GM12878 (cell line): ENCODE results near the gene CST6. TPM values are rescaled to one million over a fixed set of nuclear protein-coding genes. Genes with fewer than 3 reads are reported as not detected.

ENCODE experiments used
- ATAC-seq: fragments of 200-7000 bp; cut with Tn5 transposase; 3 replicates; pipeline ENCODE4 v1.9.1; 2020; ENCODE audit warnings: mild to moderate bottlenecking, moderate library complexity
- BruUV-seq: library from RNA; stranded (reverse); fragments of 400-500 nt; replicated peaks from 2 replicates; lab custom pipeline; 2021; lab: Mats Ljungman, UMichigan
- CTCF ChIA-PET: fragments of 300-600 bp; sonication (Branson Sonifier 250); formaldehyde crosslinking; extraction: SDS; loops from one replicate; lab custom pipeline; 2021; ENCODE audit warnings: inconsistent platforms; lab: Yijun Ruan, JAX
- POLR2A ChIA-PET: fragments of 350-600 bp; formaldehyde crosslinking; extraction: SDS; loops from one replicate; lab custom pipeline; 2021; ENCODE audit warnings: inconsistent platforms; lab: Charles Lee
- RAD21 ChIA-PET: fragments of 300-600 bp; sonication (Branson Sonifier 250); formaldehyde crosslinking; loops from one replicate; lab custom pipeline; 2023; ENCODE audit warnings: antibody characterized with exemption; ENCODE audit not compliant: unreplicated experiment; lab: Charles Lee
- SMC1A ChIA-PET: fragments of 300-600 bp; sonication (Branson Sonifier 250); formaldehyde crosslinking; loops from one replicate; lab custom pipeline; 2023; ENCODE audit not compliant: unreplicated experiment, uncharacterized antibody; lab: Charles Lee
- DNase-seq: peaks from one replicate; pipeline ENCODE4 v3.0.0-alpha.2; 2011; ENCODE audit warnings: low read depth, low spot score
- FAIRE-seq: peaks from 3 replicates; lab custom pipeline; 2011; peaks lifted over from hg19 to GRCh38; lab: Jason Lieb, UNC
- H2AFZ ChIP-seq: 2 replicates; pipeline ENCODE4 v1.6.0; 2011; ENCODE audit warnings: low read depth, low read length, control low read depth; ENCODE audit not compliant: control insufficient read depth
- H3K27ac ChIP-seq: 2 replicates; pipeline ENCODE4 v1.5.1; 2011; ENCODE audit warnings: control low read depth; ENCODE audit not compliant: control insufficient read depth, insufficient read depth
- H3K27me3 ChIP-seq, 2 experiments: replicated peaks in 1 of 2; 2 replicates each; pipeline versions ENCODE4 v1.6.0 to v1.6.1; 2011; ENCODE audit warnings: low read length in 1 of 2; ENCODE audit not compliant: control insufficient read depth in 2 of 2, insufficient read depth in 2 of 2
- H3K36me3 ChIP-seq, 2 experiments: 2 replicates each; pipeline ENCODE4 v1.5.1; 2011; ENCODE audit warnings: low read length in 1 of 2; ENCODE audit not compliant: control insufficient read depth in 2 of 2, insufficient read depth in 2 of 2
- H3K4me1 ChIP-seq: 2 replicates; pipeline ENCODE4 v1.6.1; 2011; ENCODE audit warnings: mild to moderate bottlenecking, low read length, moderate library complexity, mixed read lengths; ENCODE audit not compliant: control insufficient read depth, insufficient read depth
- H3K4me2 ChIP-seq: 2 replicates; pipeline ENCODE4 v1.6.0; 2011; ENCODE audit warnings: control low read depth; ENCODE audit not compliant: control insufficient read depth, insufficient read depth
- H3K4me3 ChIP-seq: fragments of 200-600 bp; sonication (generic); 2 replicates; pipeline ENCODE4 v1.5.1; 2016
- H3K79me2 ChIP-seq: 2 replicates; pipeline ENCODE4 v1.6.0; 2011; ENCODE audit warnings: low read length; ENCODE audit not compliant: control insufficient read depth, insufficient read depth
- H3K9ac ChIP-seq: 2 replicates; pipeline ENCODE4 v1.8.0; 2011; ENCODE audit warnings: low read length, control low read depth, mixed read lengths; ENCODE audit not compliant: control insufficient read depth, insufficient read depth
- H3K9me3 ChIP-seq: replicated peaks from 3 replicates; pipeline ENCODE4 v1.5.1; 2011; ENCODE audit warnings: mild to moderate bottlenecking, low read length; ENCODE audit not compliant: control insufficient read depth, insufficient read depth
- H4K20me1 ChIP-seq: 2 replicates; pipeline ENCODE4 v1.6.0; 2011; ENCODE audit not compliant: control insufficient read depth, insufficient read depth
- BRCA1 ChIP-seq: IDR thresholded peaks from 2 replicates; pipeline ENCODE4 v1.6.1; 2011; ENCODE audit warnings: low read depth, low read length, improper control_type of control experiment
- CBX3 ChIP-seq: fragments of 200-600 bp; sonication (generic); IDR thresholded peaks from 2 replicates; pipeline ENCODE4 v1.6.1; 2016; ENCODE audit warnings: low read depth, borderline replicate concordance
- CHD1 ChIP-seq: IDR thresholded peaks from 2 replicates; pipeline ENCODE4 v1.6.1; 2012; ENCODE audit warnings: low read depth, low read length, improper control_type of control experiment
- IKZF2 ChIP-seq, 2 experiments: fragments of 450-650 bp; IDR thresholded peaks; 2 replicates each; pipeline ENCODE4 v1.6.1; 2017; ENCODE audit warnings: mild to moderate bottlenecking in 2 of 2, moderate library complexity in 2 of 2
- IRF4 ChIP-seq: IDR thresholded peaks from 2 replicates; pipeline ENCODE4 v1.6.1; 2011; ENCODE audit warnings: low read depth, low read length
- MLLT1 ChIP-seq: fragments of 450-650 bp; IDR thresholded peaks from 2 replicates; pipeline ENCODE4 v1.6.1; 2016; ENCODE audit warnings: mild to moderate bottlenecking
- PRDM15 ChIP-seq: fragments of 450-650 bp; formaldehyde crosslinking; IDR thresholded peaks from 2 replicates; pipeline ENCODE4 v1.4.0; 2020; ENCODE audit warnings: mild to moderate bottlenecking, moderate library complexity
- RBBP5 ChIP-seq: fragments of 200-600 bp; sonication (generic); conservative IDR thresholded peaks from 2 replicates; pipeline ENCODE4 v1.6.1; 2016
- SMC3 ChIP-seq: IDR thresholded peaks from 2 replicates; pipeline ENCODE4 v1.6.1; 2011; ENCODE audit warnings: low read length, improper control_type of control experiment, borderline replicate concordance
- SPI1 ChIP-seq: IDR thresholded peaks from 2 replicates; pipeline ENCODE4 v1.6.1; 2011; ENCODE audit warnings: low read depth, mild to moderate bottlenecking, low read length, moderate library complexity, borderline replicate concordance; ENCODE audit not compliant: insufficient read depth
- TARDBP ChIP-seq: IDR thresholded peaks from 2 replicates; pipeline ENCODE4 v1.6.1; 2016; ENCODE audit warnings: borderline replicate concordance
- YY1 ChIP-seq: IDR thresholded peaks from 2 replicates; pipeline ENCODE4 v1.6.1; 2011; ENCODE audit warnings: low read depth, mild to moderate bottlenecking, low read length
- WGBS: methylation state at CpG from one replicate; pipeline ENCODE4 v1.1.6; 2016; ENCODE audit warnings: low lambda C conversion rate; ENCODE audit not compliant: insufficient replicate concordance, insufficient coverage; ENCODE audit errors: missing lambda C conversion rate; 5-methylcytosine and 5-hydroxymethylcytosine counted together
- in situ Hi-C: fragments of 300-500 bp; cut with MboI; formaldehyde crosslinking; loops from 9 replicates; pipeline ENCODE4 v1.14.3; 2018; ENCODE audit warnings: mixed read lengths
- intact Hi-C: fragments of 100-400 bp; cut with micrococcal nuclease; formaldehyde crosslinking; loops from one replicate; pipeline ENCODE4 v1.14.2; 2022; ENCODE audit not compliant: unreplicated experiment
- polyA plus RNA-seq, 11 experiments: library from polyadenylated mRNA; depleted of rRNA in 4 of 11; unstranded in 6 of 11; stranded (reverse) in 5 of 11; fragments of >200 nt; fragmentation: Nextera tagmentation in 4 of 11; fragmentation: Illumina TruSeq in 1 of 11; extraction: Ambion mirVana in 4 of 11; extraction: Trizol in 1 of 11; gene quantifications; 1 replicate in 1 of 11; 2 replicates in 10 of 11; pipeline versions ENCODE4 v1.2.1 to v1.2.3, GENCODE V29; 2011 to 2016; ENCODE audit warnings: inconsistent platforms in 2 of 11, missing spikeins in 2 of 11, low read depth in 1 of 11
- total RNA-seq, 4 experiments: library from RNA; depleted of rRNA in 3 of 4; stranded (reverse); fragments of >200 nt in 3 of 4; fragmentation: Illumina TruSeq in 1 of 4; extraction: Trizol in 1 of 4; gene quantifications; 2 replicates each; pipeline versions ENCODE4 v1.2.1 to v1.2.3, GENCODE V29; 2013 to 2021
- TF ChIP-seq, protein P1 (sequence below): fragments of 450-650 bp; IDR thresholded peaks from 2 replicates; pipeline ENCODE4 v1.6.1; 2018; ENCODE audit warnings: mild to moderate bottlenecking, low read depth, moderate library complexity; ENCODE audit not compliant: partially characterized antibody
- TF ChIP-seq, protein P2 (sequence below): IDR thresholded peaks from 2 replicates; pipeline ENCODE4 v1.6.1; 2012; ENCODE audit warnings: low read depth, low read length, improper control_type of control experiment

Gene CST6
- total and polyA plus RNA-seq, 10 of the 15 experiments (the other 5 are each of a cell fraction or from before 2014, with no cell fraction given), result not detected

DNA sequence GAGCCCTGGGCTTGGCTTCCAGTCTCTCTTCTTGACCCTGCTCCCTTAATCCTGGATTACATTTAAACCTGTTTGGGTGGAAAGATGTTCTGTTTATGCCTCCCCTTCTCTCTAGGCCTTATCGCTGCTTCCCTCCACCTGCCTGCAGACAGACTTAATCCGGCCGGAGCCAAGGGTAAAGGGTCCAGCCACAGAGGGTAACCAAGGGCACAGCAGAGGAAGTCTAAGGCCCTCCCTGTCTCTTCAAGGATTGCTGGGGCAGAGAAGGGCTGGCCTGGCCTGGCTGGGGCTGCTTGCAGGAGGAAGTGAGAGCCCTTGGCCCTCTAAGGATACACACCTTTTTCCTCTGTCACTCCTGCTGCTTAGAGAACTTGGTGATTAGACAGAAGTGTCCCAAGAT, 35.1 kb downstream of the CST6 start (continued):
- TF ChIP-seq PRDM15 (CRISPR knock-in tag), result no peak
- TF ChIP-seq CHD1, result no peak
- TF ChIP-seq, protein P1, sequence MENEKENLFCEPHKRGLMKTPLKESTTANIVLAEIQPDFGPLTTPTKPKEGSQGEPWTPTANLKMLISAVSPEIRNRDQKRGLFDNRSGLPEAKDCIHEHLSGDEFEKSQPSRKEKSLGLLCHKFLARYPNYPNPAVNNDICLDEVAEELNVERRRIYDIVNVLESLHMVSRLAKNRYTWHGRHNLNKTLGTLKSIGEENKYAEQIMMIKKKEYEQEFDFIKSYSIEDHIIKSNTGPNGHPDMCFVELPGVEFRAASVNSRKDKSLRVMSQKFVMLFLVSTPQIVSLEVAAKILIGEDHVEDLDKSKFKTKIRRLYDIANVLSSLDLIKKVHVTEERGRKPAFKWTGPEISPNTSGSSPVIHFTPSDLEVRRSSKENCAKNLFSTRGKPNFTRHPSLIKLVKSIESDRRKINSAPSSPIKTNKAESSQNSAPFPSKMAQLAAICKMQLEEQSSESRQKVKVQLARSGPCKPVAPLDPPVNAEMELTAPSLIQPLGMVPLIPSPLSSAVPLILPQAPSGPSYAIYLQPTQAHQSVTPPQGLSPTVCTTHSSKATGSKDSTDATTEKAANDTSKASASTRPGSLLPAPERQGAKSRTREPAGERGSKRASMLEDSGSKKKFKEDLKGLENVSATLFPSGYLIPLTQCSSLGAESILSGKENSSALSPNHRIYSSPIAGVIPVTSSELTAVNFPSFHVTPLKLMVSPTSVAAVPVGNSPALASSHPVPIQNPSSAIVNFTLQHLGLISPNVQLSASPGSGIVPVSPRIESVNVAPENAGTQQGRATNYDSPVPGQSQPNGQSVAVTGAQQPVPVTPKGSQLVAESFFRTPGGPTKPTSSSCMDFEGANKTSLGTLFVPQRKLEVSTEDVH, result no peak

- SMC1A ChIA-PET, result interaction anchor here (1.2 kb wide), 1 partner anchor 20 kb away, joined by 3 read pairs; no protein-coding TSS in a partner anchor
- H3K9me3 ChIP-seq, result no peaks in the 10 kb centered on the region
- H4K20me1 ChIP-seq, result no peaks in the 10 kb centered on the region
- in situ Hi-C loops (no loop called here), intact Hi-C loops (no loop called here)
- 46% methylated on average over 11 of the region's 11 CpGs for WGBS
- no peak overlapping the region for H3K4me2 ChIP-seq
- BruUV-seq, result no TSS peak
- no peak for ATAC-seq
- no peaks in the 10 kb centered on the region for H3K27me3 ChIP-seq
- no peak for TF ChIP-seq MLLT1
- TF ChIP-seq SMC3, result no peak
- TF ChIP-seq RBBP5, result no peak
- TF ChIP-seq SPI1, result no peak
- no peak for TF ChIP-seq BRCA1
- no peak for TF ChIP-seq CBX3
- no peak for TF ChIP-seq TARDBP
- no peak for TF ChIP-seq YY1
- TF ChIP-seq IRF4, result no peak
- TF ChIP-seq IKZF2 (IDR thresholded peaks at IDR 0.05), result no peak
- TF ChIP-seq, protein P2, sequence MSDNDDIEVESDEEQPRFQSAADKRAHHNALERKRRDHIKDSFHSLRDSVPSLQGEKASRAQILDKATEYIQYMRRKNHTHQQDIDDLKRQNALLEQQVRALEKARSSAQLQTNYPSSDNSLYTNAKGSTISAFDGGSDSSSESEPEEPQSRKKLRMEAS, result no peak
- H3K4me1 ChIP-seq, result peaks cover 11% of the 10 kb centered on the region
- H3K79me2 ChIP-seq, result peaks cover 7% of the 10 kb centered on the region
- CTCF ChIA-PET, result interaction anchor here (1.1 to 5.0 kb wide), 6 partner anchors 10 to 238 kb away, joined by 3 to 43 read pairs (median 4); partner anchors contain the start of genes BANF1 and CATSPER1
- no peak overlapping the region for H3K27ac ChIP-seq
- no peak overlapping the region for H3K9ac ChIP-seq
- RAD21 ChIA-PET, result no interaction called here
- no peak for DNase-seq
- no peaks in the 10 kb centered on the region for H3K36me3 ChIP-seq
- POLR2A ChIA-PET, result no interaction called here
- no peak overlapping the region for H3K4me3 ChIP-seq
- FAIRE-seq, result no peak
- H2AFZ ChIP-seq, result no peak overlapping the region
These were observed 35.9 kb downstream of the CST6 start for GRCh38 chr11:66047541-66048365.
